BJ (cell line): ENCODE results near the gene HECW1. TPM values are rescaled to one million over a fixed set of nuclear protein-coding genes. Genes with fewer than 3 reads are reported as not detected.

Experiments used
- CTCF ChIA-PET: fragments of 350-600 bp; formaldehyde crosslinking; extraction: SDS; loops from one replicate; lab custom pipeline; 2021; ENCODE audit warnings: antibody characterized with exemption, inconsistent platforms; lab: Yijun Ruan, JAX
- POLR2A ChIA-PET: fragments of 300-600 bp; sonication (Branson Sonifier 250); formaldehyde crosslinking; extraction: SDS; loops from one replicate; lab custom pipeline; 2021; ENCODE audit warnings: antibody characterized with exemption; lab: Charles Lee
- DNase-seq: peaks from one replicate; pipeline ENCODE4 v3.0.0-alpha.2; 2011; ENCODE audit warnings: low read depth
- H3K27me3 ChIP-seq: 2 replicates; pipeline ENCODE4 v1.6.0; 2011; ENCODE audit warnings: low read length; ENCODE audit not compliant: control insufficient read depth, insufficient read depth
- H3K36me3 ChIP-seq: 2 replicates; pipeline ENCODE4 v1.5.1; 2011; ENCODE audit warnings: low read length; ENCODE audit not compliant: control insufficient read depth, insufficient read depth
- H3K4me3 ChIP-seq: 2 replicates; pipeline ENCODE4 v1.5.1; 2011; ENCODE audit warnings: low read depth, mild to moderate bottlenecking, control low read depth, low read length
- CTCF ChIP-seq: IDR thresholded peaks from 2 replicates; pipeline ENCODE4 v1.5.1; 2011; ENCODE audit warnings: low read depth, mild to moderate bottlenecking, control low read depth, inconsistent platforms, low read length, moderate library complexity; ENCODE audit not compliant: insufficient read depth
- polyA plus RNA-seq: library from polyadenylated mRNA; depleted of rRNA; stranded (reverse); fragments of >200 nt; gene quantifications from 2 replicates; pipeline ENCODE4 v1.2.3, GENCODE V29; 2011

Gene HECW1
- polyA plus RNA-seq, 1 experiment, result 2.9 TPM

GRCh38 chr7:43179393-43179792 is 66.9 kb downstream of the HECW1 start:
- no peak for DNase-seq
- H3K27me3 ChIP-seq, result no peaks in the 10 kb centered on the region
- ChIA-PET POLR2A (no interaction called here), CTCF (no interaction called here)
- H3K36me3 ChIP-seq, result no peaks in the 10 kb centered on the region
- no peak overlapping the region for H3K4me3 ChIP-seq
- TF ChIP-seq CTCF, result no peak

GRCh38 chr7:43192806-43193460 is 80.5 kb downstream of the HECW1 start:
- H3K36me3 ChIP-seq, result no peaks in the 10 kb centered on the region
- ChIA-PET POLR2A (no interaction called here), CTCF (no interaction called here)

GRCh38 chr7:43193893-43194292 is 81.4 kb downstream of the HECW1 start:
- no peak for TF ChIP-seq CTCF
- ChIA-PET CTCF (interaction anchor here (0.7 kb wide), 1 partner anchor 23 kb away, joined by 3 read pairs; no protein-coding TSS in a partner anchor), POLR2A (no interaction called here)
- H3K27me3 ChIP-seq, result no peaks in the 10 kb centered on the region
- no peaks in the 10 kb centered on the region for H3K36me3 ChIP-seq
- no peak overlapping the region for H3K4me3 ChIP-seq
- no peak for DNase-seq

More at GRCh38 chr7:43192806-43193460, 80.5 kb downstream of the HECW1 start:
- no peak for DNase-seq
- no peak for TF ChIP-seq CTCF
- no peaks in the 10 kb centered on the region; the same call in 1 of the 2 replicates for H3K27me3 ChIP-seq
- H3K4me3 ChIP-seq, result no peak overlapping the region

- ChIA-PET CTCF (no interaction called here), POLR2A (no interaction called here)
- DNase-seq, result no peak
- no peaks in the 10 kb centered on the region for H3K27me3 ChIP-seq
- H3K4me3 ChIP-seq, result no peak overlapping the region
- TF ChIP-seq CTCF, result no peak
- H3K36me3 ChIP-seq, result no peaks in the 10 kb centered on the region
Observed at GRCh38 chr7:43195256-43195655, 82.8 kb downstream of the HECW1 start.

- no peaks in the 10 kb centered on the region for H3K27me3 ChIP-seq
- no peaks in the 10 kb centered on the region for H3K36me3 ChIP-seq
- POLR2A ChIA-PET, result no interaction called here
- no peak for DNase-seq
- no peak for TF ChIP-seq CTCF
- no peak overlapping the region for H3K4me3 ChIP-seq
- CTCF ChIA-PET, result no interaction called here
Observed at GRCh38 chr7:43195768-43196167, 83.3 kb downstream of the HECW1 start.
